HCT116 (cell line): ENCODE data around the gene TRIM14.

ENCODE experiments used
- CBX3 ChIP-seq: IDR thresholded peaks from 2 replicates; pipeline ENCODE4 v1.6.1; 2012; ENCODE audit warnings: low read depth
- CEBPB ChIP-seq: IDR thresholded peaks from 2 replicates; pipeline ENCODE4 v1.6.1; 2012; ENCODE audit warnings: low read depth
- EGR1 ChIP-seq: IDR thresholded peaks from 2 replicates; pipeline ENCODE4 v1.6.1; 2012; ENCODE audit warnings: low read depth
- EZH2 ChIP-seq: fragments of 200-600 bp; sonication (generic); IDR thresholded peaks from 2 replicates; pipeline ENCODE4 v1.6.1; 2017; ENCODE audit warnings: antibody characterized with exemption, mixed run types
- EZH2phosphoT487 ChIP-seq: fragments of 200-600 bp; IDR thresholded peaks from 2 replicates; pipeline ENCODE4 v1.6.1; 2018; ENCODE audit warnings: antibody characterized with exemption, borderline replicate concordance
- JUND ChIP-seq: IDR thresholded peaks from 2 replicates; pipeline ENCODE4 v1.6.1; 2012
- POLR2A ChIP-seq: IDR thresholded peaks from 2 replicates; pipeline ENCODE4 v1.7.0; 2011; ENCODE audit warnings: borderline replicate concordance; ENCODE audit not compliant: insufficient read depth, insufficient read length; ENCODE audit errors: extremely low read depth
- POLR2AphosphoS5 ChIP-seq: IDR thresholded peaks from 2 replicates; pipeline ENCODE4 v1.6.1; 2011; ENCODE audit warnings: mild to moderate bottlenecking, low read depth, low read length, moderate library complexity
- YY1 ChIP-seq: IDR thresholded peaks from 2 replicates; pipeline ENCODE4 v1.6.1; 2011; ENCODE audit warnings: low read length, low read depth, moderate library complexity, mild to moderate bottlenecking; ENCODE audit not compliant: insufficient replicate concordance; ENCODE audit errors: extremely low read depth
- ZBTB33 ChIP-seq: IDR thresholded peaks from 2 replicates; pipeline ENCODE4 v1.6.1; 2011; ENCODE audit warnings: mild to moderate bottlenecking, low read length, moderate library complexity; ENCODE audit not compliant: insufficient replicate concordance; ENCODE audit errors: extremely low read depth
- TF ChIP-seq, protein P1 (sequence below), 3 experiments: fragments of 200-600 bp in 1 of 3; sonication (generic) in 1 of 3; IDR thresholded peaks in 2 of 3; conservative IDR thresholded peaks in 1 of 3; 2 replicates each; pipeline ENCODE4 v1.5.1; 2012 to 2017; ENCODE audit warnings: low read depth in 2 of 3, low read length in 2 of 3, antibody characterized with exemption in 1 of 3, borderline replicate concordance in 1 of 3, control low read depth in 1 of 3, mild to moderate bottlenecking in 1 of 3, mixed read lengths in 1 of 3, mixed run types in 1 of 3, moderate library complexity in 1 of 3; ENCODE audit not compliant: insufficient read depth in 1 of 3
- TF ChIP-seq, protein P2 (sequence below): IDR thresholded peaks from 2 replicates; pipeline ENCODE4 v1.6.1; 2012; ENCODE audit warnings: low read depth
- TF ChIP-seq, protein P3 (sequence below): IDR thresholded peaks from 2 replicates; pipeline ENCODE4 v1.6.1; 2012

DNA sequence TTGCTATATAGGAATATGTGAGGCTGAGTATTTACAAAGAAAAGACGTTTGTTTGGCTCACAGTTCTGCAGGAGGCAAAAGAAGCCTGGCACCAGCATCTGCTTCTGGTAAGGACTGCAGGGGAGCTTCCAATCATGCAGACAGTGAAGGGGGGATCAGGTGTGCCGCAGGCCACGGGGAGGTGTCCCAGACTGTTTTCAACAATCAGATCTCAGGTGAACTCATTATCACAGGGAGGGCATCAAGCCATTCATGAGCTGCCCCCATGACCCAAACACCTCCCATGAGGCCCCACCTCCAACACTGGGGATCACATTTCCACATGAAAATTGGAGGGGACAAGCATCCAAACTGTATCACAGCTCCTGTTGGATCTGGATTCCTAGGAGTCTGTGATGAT, 30.4 kb upstream of the TRIM14 start:
- TF ChIP-seq JUND (no peak), POLR2AphosphoS5 (no peak), POLR2A (no peak), EGR1 (no peak), EZH2 (no peak), YY1 (no peak), EZH2phosphoT487 (no peak), CEBPB (no peak), CBX3 (no peak), ZBTB33 (no peak)
- TF ChIP-seq, protein P1, sequence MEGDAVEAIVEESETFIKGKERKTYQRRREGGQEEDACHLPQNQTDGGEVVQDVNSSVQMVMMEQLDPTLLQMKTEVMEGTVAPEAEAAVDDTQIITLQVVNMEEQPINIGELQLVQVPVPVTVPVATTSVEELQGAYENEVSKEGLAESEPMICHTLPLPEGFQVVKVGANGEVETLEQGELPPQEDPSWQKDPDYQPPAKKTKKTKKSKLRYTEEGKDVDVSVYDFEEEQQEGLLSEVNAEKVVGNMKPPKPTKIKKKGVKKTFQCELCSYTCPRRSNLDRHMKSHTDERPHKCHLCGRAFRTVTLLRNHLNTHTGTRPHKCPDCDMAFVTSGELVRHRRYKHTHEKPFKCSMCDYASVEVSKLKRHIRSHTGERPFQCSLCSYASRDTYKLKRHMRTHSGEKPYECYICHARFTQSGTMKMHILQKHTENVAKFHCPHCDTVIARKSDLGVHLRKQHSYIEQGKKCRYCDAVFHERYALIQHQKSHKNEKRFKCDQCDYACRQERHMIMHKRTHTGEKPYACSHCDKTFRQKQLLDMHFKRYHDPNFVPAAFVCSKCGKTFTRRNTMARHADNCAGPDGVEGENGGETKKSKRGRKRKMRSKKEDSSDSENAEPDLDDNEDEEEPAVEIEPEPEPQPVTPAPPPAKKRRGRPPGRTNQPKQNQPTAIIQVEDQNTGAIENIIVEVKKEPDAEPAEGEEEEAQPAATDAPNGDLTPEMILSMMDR (IDR thresholded peaks at IDR 0.05 in 2 of 3, conservative IDR thresholded peaks at IDR 0.05 in 1 of 3; ENCODE audit: borderline replicate concordance in 1 of 3, insufficient read depth in 1 of 3, low read depth in 2 of 3, low read length in 2 of 3), result no peak
- TF ChIP-seq, protein P2, sequence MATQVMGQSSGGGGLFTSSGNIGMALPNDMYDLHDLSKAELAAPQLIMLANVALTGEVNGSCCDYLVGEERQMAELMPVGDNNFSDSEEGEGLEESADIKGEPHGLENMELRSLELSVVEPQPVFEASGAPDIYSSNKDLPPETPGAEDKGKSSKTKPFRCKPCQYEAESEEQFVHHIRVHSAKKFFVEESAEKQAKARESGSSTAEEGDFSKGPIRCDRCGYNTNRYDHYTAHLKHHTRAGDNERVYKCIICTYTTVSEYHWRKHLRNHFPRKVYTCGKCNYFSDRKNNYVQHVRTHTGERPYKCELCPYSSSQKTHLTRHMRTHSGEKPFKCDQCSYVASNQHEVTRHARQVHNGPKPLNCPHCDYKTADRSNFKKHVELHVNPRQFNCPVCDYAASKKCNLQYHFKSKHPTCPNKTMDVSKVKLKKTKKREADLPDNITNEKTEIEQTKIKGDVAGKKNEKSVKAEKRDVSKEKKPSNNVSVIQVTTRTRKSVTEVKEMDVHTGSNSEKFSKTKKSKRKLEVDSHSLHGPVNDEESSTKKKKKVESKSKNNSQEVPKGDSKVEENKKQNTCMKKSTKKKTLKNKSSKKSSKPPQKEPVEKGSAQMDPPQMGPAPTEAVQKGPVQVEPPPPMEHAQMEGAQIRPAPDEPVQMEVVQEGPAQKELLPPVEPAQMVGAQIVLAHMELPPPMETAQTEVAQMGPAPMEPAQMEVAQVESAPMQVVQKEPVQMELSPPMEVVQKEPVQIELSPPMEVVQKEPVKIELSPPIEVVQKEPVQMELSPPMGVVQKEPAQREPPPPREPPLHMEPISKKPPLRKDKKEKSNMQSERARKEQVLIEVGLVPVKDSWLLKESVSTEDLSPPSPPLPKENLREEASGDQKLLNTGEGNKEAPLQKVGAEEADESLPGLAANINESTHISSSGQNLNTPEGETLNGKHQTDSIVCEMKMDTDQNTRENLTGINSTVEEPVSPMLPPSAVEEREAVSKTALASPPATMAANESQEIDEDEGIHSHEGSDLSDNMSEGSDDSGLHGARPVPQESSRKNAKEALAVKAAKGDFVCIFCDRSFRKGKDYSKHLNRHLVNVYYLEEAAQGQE, result no peak
- TF ChIP-seq, protein P3, sequence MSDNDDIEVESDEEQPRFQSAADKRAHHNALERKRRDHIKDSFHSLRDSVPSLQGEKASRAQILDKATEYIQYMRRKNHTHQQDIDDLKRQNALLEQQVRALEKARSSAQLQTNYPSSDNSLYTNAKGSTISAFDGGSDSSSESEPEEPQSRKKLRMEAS, result no peak
